ENCODE results near the gene CFAP43. TPM values are rescaled to one million over a fixed set of nuclear protein-coding genes. Genes with fewer than 3 reads are reported as not detected.

Gene CFAP43
- total and polyA plus RNA-seq, 2 of the 8 experiments (the other 6 are each of a cell fraction or from before 2014, with no cell fraction given) = 0.11 to 0.27 TPM

GRCh38 chr10:104143829-104144228 is 88.3 kb downstream of the CFAP43 start:
- H2AK5ac ChIP-seq (ENCODE audit: low read depth, low read length) = no peak overlapping the region
- TF ChIP-seq NRF1 (IDR thresholded peaks at IDR 0.05; ENCODE audit: low read depth, low read length) (no peak), CHD1 (IDR thresholded peaks at IDR 0.05; ENCODE audit: low read depth, low read length) (no peak), JUN (IDR thresholded peaks at IDR 0.05; ENCODE audit: low read depth, low read length) (no peak), POLR2AphosphoS5 (IDR thresholded peaks at IDR 0.05; ENCODE audit: low read depth, low read length) (no peak), CTBP2 (IDR thresholded peaks at IDR 0.05; ENCODE audit: borderline replicate concordance, insufficient read depth, insufficient read length, low read length) (no peak), KDM1A (IDR thresholded peaks at IDR 0.05; ENCODE audit: borderline replicate concordance, low read length) (no peak), ZNF274 (IDR thresholded peaks at IDR 0.05; ENCODE audit: borderline replicate concordance, extremely low read depth, low read length) (no peak), RAD21 (IDR thresholded peaks at IDR 0.05 in 1 of 2, conservative IDR thresholded peaks at IDR 0.05 in 1 of 2; ENCODE audit: low read depth in 2 of 2, low read length in 2 of 2) (no peak), NANOG (IDR thresholded peaks at IDR 0.05; ENCODE audit: insufficient read depth, low read depth, low read length, poor library complexity, severe bottlenecking) (no peak), CEBPB (IDR thresholded peaks at IDR 0.05; ENCODE audit: low read depth, low read length) (no peak)
- H3K9ac ChIP-seq (replicated peaks in 1 of 4; ENCODE audit: extremely low read depth in 1 of 4, low read depth in 3 of 4, low read length in 3 of 4) = no peak overlapping the region
- H3K4me2 ChIP-seq (ENCODE audit: insufficient read depth in 1 of 2, low read depth in 2 of 2, low read length in 2 of 2) = no peak overlapping the region
- H3K36me3 ChIP-seq (ENCODE audit: control insufficient read depth in 2 of 4, insufficient read depth in 4 of 4, low read length in 3 of 4) = no peaks in the 10 kb centered on the region
- POLR2A ChIA-PET (ENCODE audit: partially characterized antibody) = interaction anchor here (1.8 kb wide), 1 partner anchor 17 kb away, joined by 4 read pairs; no protein-coding TSS in a partner anchor
- no peak overlapping the region for H4K5ac ChIP-seq (ENCODE audit: insufficient read length, low read depth, low read length)
- no peak overlapping the region for H3K4me3 ChIP-seq (ENCODE audit: extremely low read depth in 1 of 4, insufficient read depth in 2 of 4, low read depth in 3 of 4, low read length in 4 of 4)
- no peaks in the 10 kb centered on the region for H3K9me3 ChIP-seq (ENCODE audit: insufficient read depth in 2 of 2, low read depth in 1 of 2, low read length in 1 of 2)
- H2BK20ac ChIP-seq (ENCODE audit: low read length) = no peak overlapping the region
- no peaks in the 10 kb centered on the region for H3K23me2 ChIP-seq (ENCODE audit: low read depth, low read length)
- H3K23ac ChIP-seq (ENCODE audit: insufficient read length) = no peak overlapping the region
- H2BK12ac ChIP-seq (ENCODE audit: low read depth, low read length) = 0 out of 2 replicates have a peak overlapping the region, but pooled peaks have one; percentile 18
- no peak overlapping the region for H3K4ac ChIP-seq (replicated peaks; ENCODE audit: insufficient read length, low read depth, low read length)
- H3K14ac ChIP-seq (ENCODE audit: insufficient read length) = no peak overlapping the region
- no peaks in the 10 kb centered on the region for H3K27me3 ChIP-seq (replicated peaks in 1 of 4; ENCODE audit: control insufficient read depth in 3 of 4, extremely low read depth in 1 of 4, insufficient read depth in 3 of 4, low read length in 3 of 4)
- no peak overlapping the region for H4K8ac ChIP-seq (ENCODE audit: extremely low read depth, insufficient read depth, low read length)
- H4K20me1 ChIP-seq (replicated peaks in 1 of 2; ENCODE audit: control insufficient read depth in 1 of 2, insufficient read depth in 2 of 2, low read length in 2 of 2) = no peaks in the 10 kb centered on the region
- H3K18ac ChIP-seq (ENCODE audit: extremely low read depth, low read length) = no peak overlapping the region
- H2BK120ac ChIP-seq (replicated peaks; ENCODE audit: low read depth, low read length) = no peak overlapping the region
- H4K91ac ChIP-seq (replicated peaks; ENCODE audit: insufficient read length, low read length) = no peak overlapping the region
- H2AFZ ChIP-seq (ENCODE audit: low read length) = no peak overlapping the region
- FAIRE-seq (no peak), DNase-seq (ENCODE audit: low read depth in 1 of 2, low spot score in 2 of 2) (no peak)
- CTCF ChIA-PET (ENCODE audit: partially characterized antibody) = interaction anchor here (0.5 to 1.6 kb wide), 5 partner anchors 16 to 657 kb away, joined by 3 to 4 read pairs (median 3); no protein-coding TSS in a partner anchor
- H2BK15ac ChIP-seq (ENCODE audit: low read length) = no peak overlapping the region
- no peak overlapping the region for H3K27ac ChIP-seq (ENCODE audit: low read depth, low read length)
- 92% methylated on average over 3 of the region's 3 CpGs; no CpG with 5 or more reads in 1 of the 2 experiments for WGBS, 2 experiments (ENCODE audit: extremely low coverage in 1 of 2, insufficient coverage in 1 of 2, insufficient read length in 1 of 2, insufficient replicate concordance in 2 of 2, low coverage in 1 of 2, low lambda C conversion rate in 2 of 2, missing lambda C conversion rate in 1 of 2)
- H3K4me1 ChIP-seq (replicated peaks in 1 of 4; ENCODE audit: control insufficient read depth in 3 of 4, insufficient read depth in 4 of 4, low read length in 3 of 4) = peaks cover 0 to 5% (median 0%) of the 10 kb centered on the region in 4 experiments; a peak in 2 of 7 replicates
- H3K56ac ChIP-seq (replicated peaks; ENCODE audit: insufficient read length, low read depth, low read length) = no peak overlapping the region
- no peak overlapping the region for H2BK5ac ChIP-seq (ENCODE audit: low read depth, low read length)
- no peaks in the 10 kb centered on the region for H3K79me2 ChIP-seq (ENCODE audit: control insufficient read depth in 1 of 2, insufficient read depth in 2 of 2, low read length in 2 of 2)
- H3K79me1 ChIP-seq (ENCODE audit: low read depth, low read length) = no peaks in the 10 kb centered on the region

Measured in H1 (cell line).